DMS53 treated with DMSO at 0.1 percent for 48 hours (cell line): ENCODE results near the gene ITIH2.
"Not testable (repeated sequence)": the region's sequence is repeated elsewhere in the genome, so short reads cannot be mapped to it uniquely, and the experiment has no call there.

Experiments used
- DNase-seq: peaks from one replicate; lab custom pipeline; 2025; ENCODE audit not compliant: unreplicated experiment; lab: John Stamatoyannopoulos, UW

Gene ITIH2

GRCh38 chr10:7692368-7692767 is 10.7 kb upstream of the ITIH2 start:
- not testable (repeated sequence) for DNase-seq

DNA sequence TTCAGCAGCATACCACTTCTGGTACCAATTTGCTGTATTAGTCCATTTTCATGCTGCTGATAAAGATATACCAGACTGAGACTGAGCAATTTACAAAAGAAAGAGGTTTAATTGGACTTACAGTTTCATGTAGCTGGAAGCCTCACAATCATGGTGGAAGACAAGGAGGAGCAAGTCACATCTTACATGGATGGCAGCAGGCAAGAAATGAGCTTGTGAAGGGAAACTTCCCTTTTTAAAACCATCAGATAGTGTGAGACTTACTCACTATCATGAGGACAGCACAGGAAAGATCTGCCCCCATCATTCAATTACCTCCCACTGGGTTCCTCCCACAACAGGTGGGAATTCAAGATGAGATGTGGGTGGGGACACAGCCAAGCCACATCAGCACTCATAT is 9.9 kb upstream of the ITIH2 start:
- not testable (repeated sequence) for DNase-seq

DNA sequence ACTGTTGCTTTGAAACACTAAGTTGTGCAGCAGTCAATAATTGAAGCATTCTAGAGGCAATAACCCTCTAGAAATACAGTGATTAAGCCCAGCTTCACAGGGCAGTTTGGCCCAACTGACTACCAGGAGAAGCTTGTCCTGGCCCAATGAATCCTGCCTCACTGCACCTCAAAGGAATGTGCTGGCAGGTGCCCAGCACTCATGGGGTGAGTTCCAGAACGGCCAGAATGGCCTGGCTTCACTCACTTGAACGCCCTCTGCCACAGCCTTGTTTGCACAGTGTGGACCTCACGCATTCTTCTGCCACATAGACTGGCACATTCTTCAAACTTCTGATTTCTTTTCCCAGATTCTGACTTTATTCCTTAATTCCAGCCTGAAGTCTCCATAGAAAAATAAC is 6.6 kb upstream of the ITIH2 start:
- DNase-seq, result no peak

DNA sequence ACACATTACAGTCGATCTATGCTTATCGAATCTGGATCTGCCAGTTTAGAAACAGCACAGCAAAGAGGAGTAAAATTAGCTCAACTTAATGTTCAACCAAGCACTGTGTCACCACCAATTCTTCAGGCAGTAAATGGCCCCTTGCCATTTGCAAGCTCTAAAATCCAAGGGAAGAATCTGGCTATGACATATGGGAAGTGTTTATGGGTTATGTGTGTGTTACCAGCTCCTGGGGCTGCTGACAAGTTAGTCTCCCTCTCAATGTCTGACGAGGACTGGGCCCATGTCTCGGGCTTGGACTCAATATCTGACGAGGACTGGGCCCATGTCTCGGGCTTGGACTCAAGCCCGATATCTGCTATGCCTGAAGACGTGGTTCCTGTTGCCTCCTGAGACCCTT is 5.7 kb upstream of the ITIH2 start:
- DNase-seq, result no peak

- no peak for DNase-seq
Measured at GRCh38 chr10:7700577-7701125, 2.5 kb upstream of the ITIH2 start.

GRCh38 chr10:7701158-7701742 is 1.9 kb upstream of the ITIH2 start:
- DNase-seq, result no peak

DNA sequence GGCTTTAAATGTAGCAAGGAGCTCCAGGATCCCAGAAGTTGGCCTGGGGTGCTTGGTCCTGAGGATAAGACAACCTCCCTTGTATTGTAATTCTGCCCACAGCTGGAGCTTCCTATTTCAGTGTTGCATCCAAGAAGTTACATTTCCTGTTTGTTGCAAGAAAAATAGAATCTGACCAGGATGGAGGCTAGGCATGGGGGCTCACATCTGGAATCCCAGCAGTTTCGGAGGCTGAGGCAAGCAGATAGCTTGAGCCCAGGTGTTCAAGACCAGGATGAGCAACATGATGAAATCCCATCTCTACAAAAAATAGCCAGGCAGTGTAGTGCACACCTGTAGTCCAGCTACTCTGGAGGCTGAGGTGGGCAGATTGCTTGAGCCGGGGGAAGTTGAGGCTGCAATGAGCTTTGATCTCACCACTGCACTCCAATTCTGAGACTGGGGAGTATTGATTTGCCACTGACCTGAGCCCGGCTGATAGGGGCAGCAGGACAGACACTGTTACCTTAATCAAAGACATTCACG is 766 bp upstream of the ITIH2 start:
- DNase-seq, result no peak

DNA sequence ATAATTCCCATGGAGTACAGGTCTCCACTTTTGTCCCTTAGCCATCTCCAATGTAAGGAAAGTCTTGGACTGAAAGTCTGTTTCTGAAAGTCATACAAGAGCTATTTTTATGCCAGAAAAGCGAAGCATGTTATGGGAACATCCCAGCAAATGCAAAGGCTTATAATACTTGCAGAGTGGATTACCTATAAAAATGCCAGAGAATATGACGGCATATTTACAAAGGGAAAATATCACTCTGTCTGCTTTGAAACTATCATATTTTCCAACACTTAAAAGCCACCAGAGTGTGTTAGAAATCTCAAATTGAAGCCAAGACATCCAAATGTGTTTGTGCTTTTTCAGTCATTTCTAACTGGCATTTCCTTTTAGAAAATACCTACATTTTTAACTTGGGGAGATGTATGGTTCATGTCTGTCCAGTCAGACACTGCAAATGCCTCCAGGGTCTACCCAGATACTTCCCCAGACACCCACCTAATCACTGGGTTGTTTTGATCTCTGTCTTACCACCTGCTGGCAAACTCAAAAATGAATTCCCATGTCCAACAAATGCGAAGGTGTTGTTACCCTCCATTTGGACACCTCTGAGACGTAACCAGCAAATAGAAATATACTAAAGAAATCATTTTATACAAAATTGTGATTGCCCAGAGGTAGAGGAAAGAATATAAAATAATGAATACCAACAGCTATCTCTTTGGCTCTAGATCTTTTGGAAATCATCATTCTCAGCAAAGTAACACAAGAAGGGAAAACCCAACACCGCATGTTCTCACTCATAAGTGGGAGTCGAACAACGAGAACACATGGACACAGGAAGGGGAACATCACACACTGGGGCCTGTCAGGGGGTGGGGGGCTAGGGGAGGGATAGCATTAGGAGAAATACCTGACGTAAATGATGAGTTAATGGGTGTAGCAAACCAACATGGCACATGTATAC is 1.2 kb downstream of the ITIH2 start:
- DNase-seq, result no peak

GRCh38 chr10:7705341-7705740 is 2.2 kb downstream of the ITIH2 start:
- no peak for DNase-seq

DNA sequence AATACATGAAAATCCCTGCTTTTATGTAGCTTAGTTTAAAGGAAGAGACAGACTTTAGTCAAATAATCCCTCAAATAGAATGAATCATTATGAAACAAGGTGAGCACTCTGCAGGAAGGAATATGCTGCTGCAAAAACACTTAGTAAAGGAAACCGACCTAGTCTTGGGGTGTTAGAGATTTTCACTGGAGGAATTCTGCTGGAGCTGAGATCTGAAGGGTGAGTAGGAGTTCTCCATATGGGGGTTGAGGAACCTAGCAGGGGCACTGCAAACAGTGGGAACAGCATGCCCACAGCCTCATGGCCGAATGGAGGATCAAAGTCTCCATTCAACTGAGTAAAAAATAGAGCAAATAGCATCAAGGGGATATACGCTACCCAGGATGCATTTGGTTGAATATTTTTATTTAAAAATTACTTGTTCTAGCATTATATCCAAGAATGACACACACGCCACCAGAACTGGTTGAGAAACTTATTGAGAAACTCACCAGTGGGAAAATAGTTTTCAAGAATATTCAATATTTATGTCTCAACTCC is 3.5 kb downstream of the ITIH2 start:
- no peak for DNase-seq

GRCh38 chr10:7707102-7707501 is 4.0 kb downstream of the ITIH2 start:
- no peak for DNase-seq

DNA sequence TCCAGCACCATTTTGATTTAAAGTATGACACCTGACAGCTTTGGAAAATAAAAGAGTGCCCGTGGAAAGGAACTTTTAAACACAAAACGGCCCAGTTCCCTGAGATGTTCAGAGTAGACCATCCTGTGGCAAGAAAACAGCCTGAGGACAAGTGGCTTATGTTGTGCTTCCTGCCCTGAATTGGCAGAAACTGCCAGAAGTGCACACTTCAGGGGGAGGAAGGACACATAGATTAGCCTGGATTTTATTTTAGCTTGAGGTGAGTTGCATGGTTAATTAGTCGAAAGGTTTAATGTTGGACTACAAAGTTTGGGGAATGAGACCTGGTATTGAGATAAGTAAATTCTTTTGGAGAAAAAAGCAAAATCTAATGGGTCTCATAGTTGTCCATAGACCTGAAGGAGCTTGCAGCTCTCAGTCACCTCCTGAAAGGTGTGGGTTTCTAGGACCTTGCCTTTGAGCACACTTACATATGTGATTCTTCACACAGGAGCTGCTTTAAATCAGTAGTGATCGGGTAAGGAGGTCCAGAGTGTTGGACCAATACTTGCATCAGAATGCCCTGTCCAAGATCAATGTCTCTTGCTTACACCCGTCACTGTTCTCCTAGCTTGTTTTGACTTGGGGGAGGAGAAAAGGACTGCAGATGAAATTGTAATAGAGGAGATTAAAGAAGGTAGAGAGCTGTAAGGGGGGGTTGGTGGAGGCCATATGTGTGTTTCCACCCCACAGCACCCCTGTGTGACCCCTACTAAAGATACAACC is 4.9 kb downstream of the ITIH2 start:
- DNase-seq, result no peak

DNA sequence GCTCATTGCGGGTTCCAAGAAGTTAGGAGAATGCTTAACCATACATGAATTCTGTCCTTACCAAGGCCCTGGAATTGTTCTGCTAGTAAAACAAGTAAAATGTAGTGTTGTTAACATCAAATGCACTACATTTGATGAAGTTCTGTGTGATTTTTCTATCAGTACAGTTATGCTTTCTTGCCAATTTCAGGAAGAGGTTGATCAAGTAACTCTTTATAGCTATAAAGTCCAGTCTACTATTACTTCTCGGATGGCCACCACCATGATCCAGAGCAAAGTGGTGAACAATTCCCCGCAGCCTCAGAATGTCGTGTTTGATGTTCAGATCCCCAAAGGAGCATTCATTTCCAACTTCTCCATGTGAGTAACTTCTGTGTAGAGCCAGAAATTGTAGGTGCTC is 5.7 kb downstream of the ITIH2 start:
- DNase-seq, result no peak

DNA sequence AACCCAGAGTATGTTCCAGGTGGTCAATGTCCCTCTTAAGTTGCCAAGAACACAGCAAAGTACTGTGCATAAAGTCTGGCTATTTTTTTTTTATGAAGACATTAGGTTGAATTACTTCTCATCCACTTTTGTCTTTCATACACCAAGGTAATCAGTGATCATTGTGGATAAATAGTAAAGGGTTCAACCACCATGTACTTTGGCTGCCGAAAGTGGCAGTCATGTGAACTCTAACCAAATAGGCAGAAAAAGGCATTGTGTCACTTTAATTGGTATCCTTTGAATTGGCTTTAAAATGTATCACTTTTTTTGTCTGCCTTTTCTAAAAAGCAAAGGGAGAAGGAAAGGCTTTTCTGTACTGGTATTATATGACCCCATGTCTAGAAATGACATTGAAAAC is 7.3 kb downstream of the ITIH2 start:
- DNase-seq, result no peak

DNA sequence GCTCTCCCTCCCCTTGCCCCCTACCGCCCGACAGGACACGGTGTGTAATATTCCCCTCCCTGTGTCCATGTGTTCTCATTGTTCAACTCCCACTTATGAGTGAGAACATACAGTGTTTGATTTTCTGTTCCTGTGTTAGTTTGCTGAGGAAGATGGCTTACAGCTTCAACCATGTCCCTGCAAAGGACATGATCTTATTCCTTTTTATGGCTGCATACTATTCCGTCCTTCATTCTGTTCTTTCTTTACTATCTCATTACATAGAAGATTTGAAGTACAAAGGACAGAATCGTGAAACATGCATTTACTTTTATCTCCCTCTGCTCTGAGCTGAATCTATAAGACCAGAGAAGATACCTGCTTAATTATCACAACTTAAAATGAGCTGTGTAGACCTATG is 8.0 kb downstream of the ITIH2 start:
- DNase-seq, result not testable (repeated sequence)

- DNase-seq, result no peak
Measured at GRCh38 chr10:7715515-7715914, 12.4 kb downstream of the ITIH2 start.

- no peak for DNase-seq
Measured at GRCh38 chr10:7717767-7718166, 14.7 kb downstream of the ITIH2 start.

- DNase-seq, result no peak
Measured at GRCh38 chr10:7718685-7719084, 15.6 kb downstream of the ITIH2 start.

DNA sequence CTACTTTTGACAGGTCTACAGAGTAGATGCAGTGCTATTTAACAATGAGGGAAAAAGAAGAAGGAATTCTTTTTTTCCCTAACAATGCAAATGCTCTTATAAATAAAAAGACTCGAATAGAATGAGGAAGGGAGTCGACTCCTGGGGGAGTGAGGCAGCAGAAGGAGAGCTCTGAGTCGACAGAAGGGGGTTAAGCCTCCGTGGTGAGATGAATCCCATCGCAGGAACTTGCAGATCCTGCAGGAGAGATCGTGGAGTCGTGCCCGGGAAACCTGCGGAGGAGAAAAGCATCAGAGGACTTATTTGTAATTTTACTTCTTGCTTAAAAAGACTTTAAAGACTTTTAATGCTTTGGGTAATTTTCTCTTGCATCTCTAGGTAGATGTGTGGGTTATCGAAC is 17.4 kb downstream of the ITIH2 start:
- DNase-seq, result no peak

DNA sequence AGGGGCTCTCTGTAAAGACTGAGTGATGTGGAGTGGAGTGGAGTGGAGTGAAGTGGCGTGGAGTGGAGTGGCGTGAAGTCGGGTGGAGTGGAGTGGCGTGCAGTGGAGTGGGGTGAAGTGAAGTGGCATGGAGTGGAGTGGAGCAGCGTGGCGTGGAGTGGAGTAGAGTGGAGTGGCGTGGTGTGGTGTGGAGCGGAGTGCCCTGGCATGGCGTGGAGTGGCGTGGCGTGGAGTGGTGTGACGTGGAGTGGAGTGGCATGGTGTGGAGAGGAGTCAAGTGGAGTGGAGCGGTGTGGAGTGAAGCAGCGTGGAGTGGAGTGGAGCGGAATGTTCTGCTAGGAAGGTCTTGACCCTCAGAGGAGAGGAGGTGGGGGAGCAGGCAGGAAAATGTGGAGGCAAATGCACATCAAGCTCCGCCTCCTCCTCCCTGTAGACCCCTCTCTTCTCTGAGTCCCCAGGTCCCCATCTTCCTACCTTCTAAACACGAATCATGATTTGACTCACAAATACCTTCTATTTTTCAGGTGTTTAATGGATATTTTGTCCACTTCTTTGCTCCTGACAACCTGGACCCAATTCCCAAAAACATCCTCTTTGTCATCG is 19.9 kb downstream of the ITIH2 start:
- DNase-seq, result no peak

DNA sequence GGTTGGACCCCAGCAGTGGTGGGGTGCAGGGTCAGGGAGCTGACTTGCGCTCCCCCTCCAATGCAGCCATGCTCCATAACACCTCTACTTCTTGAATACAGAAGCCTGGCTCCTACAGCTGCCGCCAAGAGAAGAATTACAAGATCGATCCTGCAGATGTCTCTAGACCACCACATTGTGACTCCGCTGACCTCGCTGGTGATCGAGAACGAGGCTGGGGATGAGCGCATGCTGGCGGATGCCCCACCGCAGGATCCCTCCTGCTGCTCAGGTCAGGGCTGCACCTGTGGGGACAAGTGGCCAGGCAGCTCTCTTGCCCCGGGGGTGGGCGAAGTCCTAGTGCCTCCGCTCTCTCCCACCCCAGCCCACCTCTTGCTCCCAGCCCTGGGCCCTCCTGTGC is 31.7 kb downstream of the ITIH2 start:
- DNase-seq, result no peak
